Effector memory CD8-positive, alpha-beta T cell (primary cell): ENCODE data around the gene CEP95.
"Not testable (repeated sequence)": the region's sequence is repeated elsewhere in the genome, so short reads cannot be mapped to it uniquely, and the experiment has no call there.

Source experiments
- ATAC-seq: fragments of 150-1000 bp; cut with Tn5 transposase; replicated peaks from 2 replicates; pipeline ENCODE4 v1.10.0; 2021; ENCODE audit warnings: mild to moderate bottlenecking, moderate library complexity
- DNase-seq, 3 experiments: peaks; one replicate each; pipeline ENCODE4 v3.0.0; 2021
- H3K27ac Mint-ChIP-seq, 2 donors: one replicate each; pipeline ENCODE4 v1.8.0; 2022; ENCODE audit warnings: mild to moderate bottlenecking in 2 of 2, mixed read lengths in 2 of 2, moderate library complexity in 2 of 2
- H3K27me3 Mint-ChIP-seq, 2 donors: one replicate each; pipeline ENCODE4 v1.8.0; 2022; ENCODE audit warnings: mixed read lengths in 2 of 2
- H3K36me3 Mint-ChIP-seq: one replicate; pipeline ENCODE4 v1.8.0; 2022; ENCODE audit warnings: mild to moderate bottlenecking, moderate library complexity, mixed read lengths; ENCODE audit not compliant: insufficient read depth
- H3K4me1 Mint-ChIP-seq, 2 donors: one replicate each; pipeline ENCODE4 v1.8.0; 2022; ENCODE audit warnings: low read depth in 2 of 2, mixed read lengths in 2 of 2
- H3K4me3 Mint-ChIP-seq, 2 donors: one replicate each; pipeline ENCODE4 v1.8.0; 2022; ENCODE audit warnings: mild to moderate bottlenecking in 2 of 2, mixed read lengths in 2 of 2, moderate library complexity in 2 of 2
- H3K9me3 Mint-ChIP-seq, 2 donors: one replicate each; pipeline ENCODE4 v1.8.0; 2022; ENCODE audit warnings: mixed read lengths in 2 of 2

CEP95 gene

GRCh38 chr17:64574646-64575045, 67.9 kb downstream of the CEP95 start:
- H3K36me3 Mint-ChIP-seq, result peaks cover 39% of the 10 kb centered on the region

GRCh38 chr17:64575431-64575830, 68.7 kb downstream of the CEP95 start:
- Mint-ChIP-seq H3K9me3 (no peaks in the 10 kb centered on the region), H3K4me1 (peaks cover 4 to 8% of the 10 kb centered on the region in 2 donors), H3K4me3 (no peak overlapping the region), H3K36me3 (peaks cover 33% of the 10 kb centered on the region), H3K27ac (peak overlapping the region in 1 of 2 donors; percentile 62), H3K27me3 (no peaks in the 10 kb centered on the region)
- no peak for DNase-seq
- ATAC-seq, result no peak

More at GRCh38 chr17:64574646-64575045, 67.9 kb downstream of the CEP95 start:
- Mint-ChIP-seq H3K4me3 (no peak overlapping the region), H3K4me1 (peaks cover 4 to 8% of the 10 kb centered on the region in 2 donors), H3K9me3 (no peaks in the 10 kb centered on the region), H3K27me3 (no peaks in the 10 kb centered on the region), H3K27ac (peak overlapping the region; percentile 0 to 87)
- DNase-seq (no peak), ATAC-seq (no peak)

DNA sequence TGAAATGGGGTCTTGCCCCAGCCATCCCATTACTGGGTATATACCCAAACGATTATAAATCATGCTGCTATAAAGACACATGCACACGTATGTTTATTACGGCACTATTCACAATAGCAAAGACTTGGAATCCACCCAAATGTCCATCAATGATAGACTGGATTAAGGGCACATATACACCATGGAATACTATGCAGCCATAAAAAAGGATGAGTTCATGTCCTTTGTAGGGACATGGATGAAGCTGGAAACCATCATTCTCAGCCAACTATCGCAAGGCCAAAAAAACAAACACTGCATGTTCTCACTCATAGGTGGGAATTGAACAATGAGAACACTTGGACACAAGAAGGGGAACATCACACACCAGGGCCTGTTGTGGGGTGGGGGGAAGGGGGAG, 70.2 kb downstream of the CEP95 start:
- H3K9me3 Mint-ChIP-seq, ATAC-seq, H3K27ac Mint-ChIP-seq, H3K4me3 Mint-ChIP-seq, H3K27me3 Mint-ChIP-seq, DNase-seq: not testable (repeated sequence)
- Mint-ChIP-seq H3K36me3 (peaks cover 30% of the 10 kb centered on the region), H3K4me1 (peaks cover 4 to 16% of the 10 kb centered on the region in 2 donors)

- Mint-ChIP-seq H3K9me3 (no peaks in the 10 kb centered on the region), H3K4me1 (peaks cover 0 to 8% of the 10 kb centered on the region in 2 donors), H3K27ac (peak overlapping the region in 1 of 2 donors; percentile 23), H3K4me3 (no peak overlapping the region), H3K36me3 (peaks cover 46% of the 10 kb centered on the region), H3K27me3 (no peaks in the 10 kb centered on the region)
- ATAC-seq, result no peak
- no peak for DNase-seq
These were observed 73.1 kb downstream of the CEP95 start for GRCh38 chr17:64579917-64580316.

DNA sequence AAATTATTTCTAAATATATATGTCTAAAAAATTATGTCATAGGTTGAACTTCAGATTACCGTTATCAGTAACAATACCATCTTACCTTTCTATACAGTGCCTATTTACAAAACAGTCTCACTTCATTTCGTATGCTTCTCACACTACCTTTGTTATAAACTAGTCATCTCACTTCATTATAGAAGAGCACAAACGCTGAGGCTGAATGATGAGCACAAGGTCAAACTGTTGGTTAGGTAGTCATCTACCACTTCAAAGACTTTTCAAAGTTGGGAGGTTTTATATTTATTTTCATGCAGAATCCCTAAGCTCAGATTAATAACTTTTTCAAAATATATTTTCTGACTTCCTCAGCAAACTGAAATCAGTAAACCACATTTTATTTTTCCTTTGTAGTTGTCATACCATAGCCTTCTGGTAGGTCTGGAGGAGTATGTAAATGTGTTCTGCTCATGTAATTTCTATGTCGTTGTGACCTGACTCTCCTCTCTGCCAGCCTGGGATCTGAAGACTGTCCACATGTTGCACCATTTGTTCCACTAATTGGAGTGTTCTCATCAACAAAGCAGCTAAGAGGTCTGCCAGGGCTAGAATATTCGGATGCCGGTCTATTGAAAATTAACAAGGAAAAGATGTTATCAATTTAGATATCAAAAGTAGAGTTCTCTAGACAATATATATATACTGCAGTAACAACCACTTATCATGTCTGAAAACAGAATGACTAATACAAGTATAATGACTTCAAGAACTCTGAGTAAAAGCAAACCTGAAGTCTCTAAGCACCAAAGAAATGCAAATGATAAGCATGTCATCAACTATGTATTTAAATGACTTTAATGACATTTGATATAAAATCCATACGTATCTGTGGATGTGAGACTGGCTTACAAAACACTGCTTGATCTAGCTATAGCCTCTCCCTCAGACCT, 73.9 kb downstream of the CEP95 start:
- ATAC-seq (no peak), DNase-seq (no peak)
- H3K9me3 Mint-ChIP-seq, result no peaks in the 10 kb centered on the region
- peak overlapping the region in 1 of 2 donors; percentile 23 for H3K27ac Mint-ChIP-seq
- H3K36me3 Mint-ChIP-seq, result peaks cover 46% of the 10 kb centered on the region
- peaks cover 0 to 8% of the 10 kb centered on the region in 2 donors for H3K4me1 Mint-ChIP-seq
- H3K4me3 Mint-ChIP-seq, result no peak overlapping the region
- H3K27me3 Mint-ChIP-seq, result no peaks in the 10 kb centered on the region

DNA sequence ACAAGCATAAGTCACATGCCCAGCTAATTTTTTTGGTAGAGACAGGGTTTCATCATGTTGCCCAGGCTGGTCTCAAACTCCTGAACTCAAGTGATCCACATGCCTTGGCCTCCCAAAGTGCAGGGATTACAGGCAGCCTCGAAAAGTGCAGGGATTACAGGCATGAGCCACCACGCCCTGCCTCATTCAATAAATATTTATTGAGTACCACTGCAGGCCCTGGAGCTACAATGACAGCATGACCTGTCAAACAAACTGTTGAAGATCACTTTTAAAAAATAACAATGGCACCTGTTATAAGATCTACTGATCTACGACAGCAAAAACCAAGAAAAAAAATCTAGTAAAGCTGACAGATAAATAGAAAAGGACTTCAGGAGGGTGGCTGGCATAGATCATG, 76.3 kb downstream of the CEP95 start:
- H3K4me3 Mint-ChIP-seq, result no peak overlapping the region
- H3K36me3 Mint-ChIP-seq, result peaks cover 42% of the 10 kb centered on the region
- no peaks in the 10 kb centered on the region for H3K27me3 Mint-ChIP-seq
- H3K27ac Mint-ChIP-seq, result no peak overlapping the region
- no peak for DNase-seq
- no peak for ATAC-seq
- peaks cover 0 to 8% of the 10 kb centered on the region in 2 donors for H3K4me1 Mint-ChIP-seq
- no peaks in the 10 kb centered on the region for H3K9me3 Mint-ChIP-seq

- no peak overlapping the region for H3K27ac Mint-ChIP-seq
- no peaks in the 10 kb centered on the region for H3K27me3 Mint-ChIP-seq
- no peaks in the 10 kb centered on the region for H3K9me3 Mint-ChIP-seq
- ATAC-seq (no peak), DNase-seq (no peak)
- peaks cover 0 to 8% of the 10 kb centered on the region in 2 donors for H3K4me1 Mint-ChIP-seq
- H3K36me3 Mint-ChIP-seq, result peaks cover 41% of the 10 kb centered on the region
- no peak overlapping the region for H3K4me3 Mint-ChIP-seq
These were observed 78.4 kb downstream of the CEP95 start for GRCh38 chr17:64585146-64585545.
